Hematopoietic multipotent progenitor cell (in vitro differentiated cells): ENCODE data around the gene GPR176. TPM values are rescaled to one million over a fixed set of nuclear protein-coding genes. Genes with fewer than 3 reads are reported as not detected.

Source experiments
- DNase-seq, 3 donors: peaks; one replicate each; pipeline ENCODE4 v3.0.0-alpha.2; 2011 to 2015; ENCODE audit warnings: low read depth in 2 of 3, low spot score in 2 of 3
- small RNA-seq: library from RNA; depleted of rRNA; stranded (forward); fragments of <200 nt; gene quantifications from one replicate; pipeline ENCODE3, GENCODE V24; 2012
- total RNA-seq: library from RNA; depleted of rRNA; stranded (reverse); fragments of >200 nt; gene quantifications from one replicate; pipeline ENCODE4 v1.2.3, GENCODE V29; 2012

Gene GPR176
- total RNA-seq, 1 donor: 0.27 TPM

- DNase-seq: no peak
Measured at GRCh38 chr15:39752991-39753390, 167.1 kb downstream of the GPR176 start.

- DNase-seq: no peak
Measured at GRCh38 chr15:39752246-39752645, 167.8 kb downstream of the GPR176 start.

Small RNA genes lying within 50 kb of the gene (small RNA-seq; reads per million reads assigned to genes)
- gene RF00019: not detected

Other genes with a start within 250 kb of the GPR176 start
- 0.27 TPM for gene FSIP1, start 137.4 kb downstream of the GPR176 start, total RNA-seq
- 42.5 TPM for gene EIF2AK4, start 13.8 kb upstream of the GPR176 start, total RNA-seq
- 75.1 TPM for gene SRP14, start 118.9 kb upstream of the GPR176 start, total RNA-seq
- gene BMF, start 188.6 kb upstream of the GPR176 start, total RNA-seq: 25.3 TPM
- 3.0 TPM for gene BUB1B, start 240.8 kb upstream of the GPR176 start, total RNA-seq